ENCODE data around the gene ADAMTS20. TPM values are rescaled to one million over a fixed set of nuclear protein-coding genes. Genes with fewer than 3 reads are reported as not detected.
A peak's percentile ranks its signal among the peaks of the same experiment; 100 is the strongest.
"Not testable (repeated sequence)": the region's sequence is repeated elsewhere in the genome, so short reads cannot be mapped to it uniquely, and the experiment has no call there.

Gene ADAMTS20
- total RNA-seq, 4 donors from 2014 or later, result not detected

DNA sequence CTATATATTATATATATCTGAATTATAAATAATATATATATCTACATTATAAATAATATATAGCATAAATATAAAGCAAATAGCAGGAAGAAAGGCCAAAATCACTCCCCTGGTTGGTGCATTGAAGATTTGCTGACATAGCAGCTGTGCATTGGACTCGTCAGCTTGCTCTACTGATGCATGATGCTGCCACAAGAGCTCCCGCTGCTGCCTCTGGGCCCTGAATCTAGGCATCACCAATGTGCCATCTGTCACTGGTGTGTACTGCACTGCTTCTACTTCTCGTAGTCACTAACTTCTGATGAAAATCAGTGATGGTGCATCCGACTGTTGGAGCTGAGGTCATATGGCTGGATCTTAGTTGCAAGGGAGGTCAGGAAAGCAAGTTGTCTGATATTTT, 205.0 kb downstream of the ADAMTS20 start:
- no peak overlapping the region for H3K27ac ChIP-seq
- H3K4me1 ChIP-seq, result no peaks in the 10 kb centered on the region
- H3K9me3 ChIP-seq, result peaks cover 0 to 6% (median 1%) of the 10 kb centered on the region in 4 donors
- TF ChIP-seq, protein P1, sequence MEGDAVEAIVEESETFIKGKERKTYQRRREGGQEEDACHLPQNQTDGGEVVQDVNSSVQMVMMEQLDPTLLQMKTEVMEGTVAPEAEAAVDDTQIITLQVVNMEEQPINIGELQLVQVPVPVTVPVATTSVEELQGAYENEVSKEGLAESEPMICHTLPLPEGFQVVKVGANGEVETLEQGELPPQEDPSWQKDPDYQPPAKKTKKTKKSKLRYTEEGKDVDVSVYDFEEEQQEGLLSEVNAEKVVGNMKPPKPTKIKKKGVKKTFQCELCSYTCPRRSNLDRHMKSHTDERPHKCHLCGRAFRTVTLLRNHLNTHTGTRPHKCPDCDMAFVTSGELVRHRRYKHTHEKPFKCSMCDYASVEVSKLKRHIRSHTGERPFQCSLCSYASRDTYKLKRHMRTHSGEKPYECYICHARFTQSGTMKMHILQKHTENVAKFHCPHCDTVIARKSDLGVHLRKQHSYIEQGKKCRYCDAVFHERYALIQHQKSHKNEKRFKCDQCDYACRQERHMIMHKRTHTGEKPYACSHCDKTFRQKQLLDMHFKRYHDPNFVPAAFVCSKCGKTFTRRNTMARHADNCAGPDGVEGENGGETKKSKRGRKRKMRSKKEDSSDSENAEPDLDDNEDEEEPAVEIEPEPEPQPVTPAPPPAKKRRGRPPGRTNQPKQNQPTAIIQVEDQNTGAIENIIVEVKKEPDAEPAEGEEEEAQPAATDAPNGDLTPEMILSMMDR (IDR thresholded peaks at IDR 0.05), result no peak
- no peak for TF ChIP-seq POLR2A (IDR thresholded peaks at IDR 0.05)
- no peaks in the 10 kb centered on the region for H3K27me3 ChIP-seq
- no peak for DNase-seq
- H3K36me3 ChIP-seq, result no peaks in the 10 kb centered on the region
- no peak overlapping the region for H3K4me3 ChIP-seq

DNA sequence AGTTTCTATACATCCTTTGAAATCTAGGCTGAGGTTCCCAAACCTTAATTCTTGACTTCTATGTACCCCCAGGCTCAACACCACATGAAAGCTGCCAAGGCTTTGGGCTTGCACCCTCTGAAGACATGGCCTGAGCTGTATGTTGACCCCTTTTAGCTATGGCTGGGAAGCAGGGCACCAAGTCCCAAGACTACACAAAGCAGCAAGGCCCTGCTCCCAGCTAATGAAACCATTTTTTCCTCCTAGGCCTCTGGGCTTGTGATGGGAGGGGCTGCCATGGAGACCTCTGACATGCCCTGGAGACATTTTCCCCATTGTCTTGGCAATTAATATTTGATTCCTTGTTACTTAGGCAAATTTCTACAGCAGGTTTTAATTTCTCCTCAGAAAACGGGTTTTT, 207.0 kb downstream of the ADAMTS20 start:
- Histone ChIP-seq H3K27ac (no peak overlapping the region), H3K4me3 (no peak overlapping the region), H3K4me1 (no peaks in the 10 kb centered on the region), H3K27me3 (no peaks in the 10 kb centered on the region), H3K9me3 (peaks cover 0 to 6% (median 1%) of the 10 kb centered on the region in 4 donors), H3K36me3 (no peaks in the 10 kb centered on the region)
- DNase-seq, result no peak
- TF ChIP-seq, protein P1 (IDR thresholded peaks at IDR 0.05), result no peak
- TF ChIP-seq POLR2A (IDR thresholded peaks at IDR 0.05), result no peak

DNA sequence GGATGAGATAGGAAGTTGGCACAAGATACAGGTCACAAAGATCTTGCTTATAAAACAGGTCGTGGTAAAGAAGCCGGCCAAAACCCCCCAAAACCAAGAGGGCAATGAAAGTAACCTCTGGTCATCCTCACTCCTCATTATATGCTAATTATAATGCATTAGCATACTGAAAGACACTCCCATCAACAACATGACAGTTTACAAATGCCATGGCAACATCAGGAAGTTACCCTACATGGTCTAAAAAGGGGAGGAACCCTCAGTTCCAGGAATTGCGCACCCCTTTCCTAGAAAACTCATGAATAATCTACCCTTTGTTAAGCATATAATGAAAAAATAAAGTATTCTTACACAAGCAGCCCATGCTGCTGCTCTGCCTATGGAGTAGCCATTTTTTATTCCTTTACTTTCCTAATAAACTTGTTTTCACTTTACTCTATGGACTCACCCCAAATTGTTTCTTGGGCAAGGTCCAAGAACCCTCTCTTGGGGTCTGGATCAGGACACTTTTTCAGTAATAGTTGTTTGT, 210.2 kb downstream of the ADAMTS20 start:
- H3K4me3 ChIP-seq, H3K4me1 ChIP-seq, DNase-seq, H3K36me3 ChIP-seq, H3K27ac ChIP-seq, H3K27me3 ChIP-seq, H3K9me3 ChIP-seq: not testable (repeated sequence)

DNA sequence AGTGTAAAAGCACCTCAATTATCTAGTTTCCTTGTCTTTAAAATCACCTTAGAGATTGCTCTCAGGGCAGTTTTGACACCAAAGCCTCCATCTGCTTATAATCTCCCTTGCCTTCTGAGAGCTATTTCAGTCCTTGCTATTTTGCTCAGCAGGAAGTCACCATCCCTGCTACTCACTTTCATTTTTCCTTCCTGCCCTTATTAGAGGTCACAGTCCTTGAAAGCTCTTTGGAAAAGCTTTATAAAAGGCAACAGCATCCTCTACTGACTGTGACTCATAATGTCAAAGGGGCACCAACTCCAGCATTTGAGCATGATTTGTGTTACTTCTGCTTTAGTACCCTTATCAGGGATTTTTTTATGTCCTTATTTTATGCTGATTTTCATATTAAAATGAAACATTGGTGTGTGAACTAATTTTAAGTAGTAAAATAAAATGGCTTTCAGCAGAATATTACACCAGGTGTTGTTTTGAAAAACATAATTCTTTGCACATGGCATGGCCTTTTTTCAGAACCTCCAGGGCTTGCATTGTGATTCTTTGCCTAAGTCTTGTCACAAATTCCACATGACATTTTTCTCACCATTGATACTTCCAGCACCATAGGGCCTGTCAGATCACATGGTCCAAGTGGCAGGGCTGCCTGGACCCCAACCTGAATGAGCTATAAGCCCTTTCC, 213.0 kb downstream of the ADAMTS20 start:
- Histone ChIP-seq H3K27me3 (no peaks in the 10 kb centered on the region), H3K4me3 (no peak overlapping the region), H3K4me1 (no peaks in the 10 kb centered on the region), H3K9me3 (no peaks in the 10 kb centered on the region), H3K27ac (no peak overlapping the region), H3K36me3 (no peaks in the 10 kb centered on the region)
- TF ChIP-seq, protein P1 (IDR thresholded peaks at IDR 0.05), result peak in 5 of 6 experiments; percentile 15 to 69 (median 60)
- no peak for TF ChIP-seq POLR2A (IDR thresholded peaks at IDR 0.05)
- DNase-seq, result no peak

DNA sequence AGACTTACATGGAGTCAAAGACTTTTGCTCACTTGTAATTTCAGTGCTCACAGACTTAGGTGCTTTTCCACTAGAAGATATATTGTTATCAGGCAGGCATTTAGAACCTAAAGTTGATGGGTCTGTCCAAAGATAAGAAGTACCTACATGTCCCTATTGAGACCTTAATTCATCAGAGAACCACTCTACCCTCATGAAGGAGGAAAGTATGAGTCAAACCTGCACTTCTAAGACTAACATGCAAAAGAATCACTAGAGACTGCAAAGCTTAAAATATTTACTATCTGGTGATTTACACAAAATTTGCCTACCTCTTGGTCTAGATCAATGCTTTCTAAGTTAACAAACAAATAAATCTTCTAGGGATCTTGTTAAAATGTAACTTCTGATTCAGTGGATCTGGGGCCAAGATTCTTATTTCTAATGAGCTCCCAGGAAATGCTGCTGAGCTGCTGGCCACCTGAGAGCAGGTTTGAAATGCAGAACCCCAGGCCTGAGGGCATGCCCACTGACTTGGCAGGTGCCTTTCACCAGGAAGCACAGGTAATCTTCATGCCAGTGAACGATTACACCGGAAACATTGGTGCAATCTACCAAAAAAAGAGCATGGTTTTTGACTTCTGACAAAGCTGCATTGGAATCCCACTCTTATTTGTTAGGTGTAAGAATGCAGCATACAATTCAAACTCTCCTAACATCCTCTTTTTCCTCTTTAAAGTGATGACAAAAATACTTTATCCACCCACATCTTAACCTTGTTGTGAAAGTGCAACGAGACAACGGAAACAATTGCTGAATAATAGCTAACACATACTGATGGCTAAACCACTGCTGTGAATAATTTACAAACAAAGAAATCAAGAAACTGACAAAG, 214.2 kb downstream of the ADAMTS20 start:
- Histone ChIP-seq H3K4me1 (no peaks in the 10 kb centered on the region), H3K27me3 (no peaks in the 10 kb centered on the region), H3K27ac (no peak overlapping the region), H3K36me3 (no peaks in the 10 kb centered on the region), H3K4me3 (no peak overlapping the region), H3K9me3 (no peaks in the 10 kb centered on the region)
- TF ChIP-seq, protein P1 (IDR thresholded peaks at IDR 0.05), result no peak
- TF ChIP-seq POLR2A (IDR thresholded peaks at IDR 0.05), result no peak
- no peak for DNase-seq

Measured in Peyer's patch (tissue), 4 donors.